ENCODE data around the gene NFX1.

GRCh38 chr9:33250458-33250995 is 39.8 kb upstream of the NFX1 start:
- TF ChIP-seq CTCF (conservative IDR thresholded peaks at IDR 0.05; ENCODE audit: low read depth, low read length) (no peak), EZH2 (IDR thresholded peaks at IDR 0.05; ENCODE audit: borderline replicate concordance, low read depth, low read length, poor library complexity, severe bottlenecking) (no peak)
